ENCODE results near the gene ADGRL2.

GRCh38 chr1:81878538-81878937, 77.8 kb downstream of the ADGRL2 start:
- TF ChIP-seq CTCF (conservative IDR thresholded peaks at IDR 0.05) = no peak
- no peak for TF ChIP-seq EZH2 (IDR thresholded peaks at IDR 0.05; ENCODE audit: low read depth)
